ENCODE results near the gene HASPIN.
"Not testable (repeated sequence)": the region's sequence is repeated elsewhere in the genome, so short reads cannot be mapped to it uniquely, and the experiment has no call there.

Gene HASPIN

GRCh38 chr17:3732210-3732621 is 8.5 kb downstream of the HASPIN start:
- Histone ChIP-seq H2BK12ac (ENCODE audit: low read length) (no peak overlapping the region), H2BK5ac (ENCODE audit: low read length) (no peak overlapping the region), H3K9me3 (replicated peaks in 1 of 2; ENCODE audit: control insufficient read depth in 2 of 2, insufficient read depth in 1 of 2, low read depth in 1 of 2, low read length in 2 of 2) (no peaks in the 10 kb centered on the region), H3K27ac (replicated peaks; ENCODE audit: low read length) (no peak overlapping the region), H3K4me3 (ENCODE audit: low read length in 2 of 2) (no peak overlapping the region), H3K27me3 (ENCODE audit: control insufficient read depth in 3 of 3, insufficient read depth in 3 of 3, low read depth in 1 of 3, low read length in 3 of 3) (no peaks in the 10 kb centered on the region), H4K91ac (ENCODE audit: low read depth, low read length, poor library complexity) (no peak overlapping the region), H2BK120ac (ENCODE audit: low read depth, low read length) (peak overlapping the region; percentile 64), H3K9ac (ENCODE audit: low read depth, low read length, poor library complexity) (peak overlapping the region; percentile 34), H2AK5ac (ENCODE audit: low read depth, low read length) (no peak overlapping the region), H3K4me1 (ENCODE audit: control insufficient read depth in 2 of 2, insufficient read depth in 1 of 2, low read depth in 1 of 2, low read length in 2 of 2) (peaks cover 4 to 6% of the 10 kb centered on the region in 2 donors), H3K18ac (ENCODE audit: low read length) (no peak overlapping the region), H2AFZ (ENCODE audit: low read length) (peak overlapping the region; percentile 74), H3K36me3 (replicated peaks in 1 of 2; ENCODE audit: control insufficient read depth in 2 of 2, insufficient read depth in 2 of 2, low read length in 2 of 2) (peaks cover 9 to 16% of the 10 kb centered on the region in 2 donors), H3K79me1 (ENCODE audit: low read depth, low read length) (peaks cover 3% of the 10 kb centered on the region), H2BK15ac (ENCODE audit: low read length) (no peak overlapping the region), H4K8ac (ENCODE audit: low read depth, low read length) (no peak overlapping the region), H3K4ac (ENCODE audit: low read length) (no peak overlapping the region), H3K14ac (ENCODE audit: low read length) (no peak overlapping the region), H3K23ac (ENCODE audit: low read depth, low read length, poor library complexity) (no peak overlapping the region), H3K4me2 (ENCODE audit: insufficient read depth, low read length, poor library complexity, severe bottlenecking) (no peak overlapping the region)
- WGBS, 2 donors (ENCODE audit: extremely low coverage in 2 of 2, insufficient read length in 2 of 2, insufficient replicate concordance in 1 of 2) = no CpG with 5 or more reads among the region's 9 CpGs
- DNase-seq (ENCODE audit: low spot score) = no peak

DNA sequence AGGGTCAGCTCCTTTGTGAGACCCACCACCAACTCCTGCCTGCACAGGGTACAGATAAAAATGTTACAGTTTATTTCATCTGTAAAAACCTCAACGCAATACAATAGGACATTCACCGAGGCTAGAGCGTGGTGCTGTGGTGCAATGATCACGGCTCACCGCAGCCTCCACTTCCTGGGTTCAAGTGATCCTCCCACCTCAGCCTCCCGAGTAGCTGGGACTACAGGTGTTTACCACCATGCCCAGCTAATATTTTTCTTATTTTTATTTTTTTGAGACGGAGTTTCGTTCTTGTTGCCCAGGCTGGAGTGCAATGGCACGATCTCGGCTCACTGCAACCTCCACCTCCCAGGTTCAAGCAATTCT is 11.2 kb downstream of the HASPIN start:
- not testable (repeated sequence) for H3K4me3 ChIP-seq (ENCODE audit: low read length in 2 of 2); H2AFZ ChIP-seq (ENCODE audit: low read length); H3K27ac ChIP-seq (replicated peaks; ENCODE audit: low read length); H3K9me3 ChIP-seq (replicated peaks in 1 of 2; ENCODE audit: control insufficient read depth in 2 of 2, insufficient read depth in 1 of 2, low read depth in 1 of 2, low read length in 2 of 2); H3K36me3 ChIP-seq (replicated peaks in 1 of 2; ENCODE audit: control insufficient read depth in 2 of 2, insufficient read depth in 2 of 2, low read length in 2 of 2); H2BK12ac ChIP-seq (ENCODE audit: low read length); H2BK120ac ChIP-seq (ENCODE audit: low read depth, low read length); H3K27me3 ChIP-seq (ENCODE audit: control insufficient read depth in 3 of 3, insufficient read depth in 3 of 3, low read depth in 1 of 3, low read length in 3 of 3); H3K79me1 ChIP-seq (ENCODE audit: low read depth, low read length); H4K91ac ChIP-seq (ENCODE audit: low read depth, low read length, poor library complexity); H3K14ac ChIP-seq (ENCODE audit: low read length); H3K4me2 ChIP-seq (ENCODE audit: insufficient read depth, low read length, poor library complexity, severe bottlenecking); H3K23ac ChIP-seq (ENCODE audit: low read depth, low read length, poor library complexity); H2BK5ac ChIP-seq (ENCODE audit: low read length); H2AK5ac ChIP-seq (ENCODE audit: low read depth, low read length); H3K18ac ChIP-seq (ENCODE audit: low read length); H2BK15ac ChIP-seq (ENCODE audit: low read length); DNase-seq (ENCODE audit: low spot score); H3K4ac ChIP-seq (ENCODE audit: low read length); H3K9ac ChIP-seq (ENCODE audit: low read depth, low read length, poor library complexity); H4K8ac ChIP-seq (ENCODE audit: low read depth, low read length)
- H3K4me1 ChIP-seq (ENCODE audit: control insufficient read depth in 2 of 2, insufficient read depth in 1 of 2, low read depth in 1 of 2, low read length in 2 of 2) = peaks cover 10 to 16% of the 10 kb centered on the region in 2 donors
- no CpG with 5 or more reads among the region's 10 CpGs for WGBS, 2 donors (ENCODE audit: extremely low coverage in 2 of 2, insufficient read length in 2 of 2, insufficient replicate concordance in 1 of 2)

- Histone ChIP-seq H2BK120ac (ENCODE audit: low read depth, low read length) (no peak overlapping the region), H3K79me1 (ENCODE audit: low read depth, low read length) (no peaks in the 10 kb centered on the region), H3K4me3 (ENCODE audit: low read length in 2 of 2) (no peak overlapping the region), H3K4ac (ENCODE audit: low read length) (no peak overlapping the region), H3K9ac (ENCODE audit: low read depth, low read length, poor library complexity) (no peak overlapping the region), H3K4me1 (ENCODE audit: control insufficient read depth in 2 of 2, insufficient read depth in 1 of 2, low read depth in 1 of 2, low read length in 2 of 2) (peaks cover 10 to 14% of the 10 kb centered on the region in 2 donors), H4K8ac (ENCODE audit: low read depth, low read length) (no peak overlapping the region), H2AK5ac (ENCODE audit: low read depth, low read length) (no peak overlapping the region), H3K4me2 (ENCODE audit: insufficient read depth, low read length, poor library complexity, severe bottlenecking) (no peak overlapping the region), H3K23ac (ENCODE audit: low read depth, low read length, poor library complexity) (no peak overlapping the region), H3K27me3 (ENCODE audit: control insufficient read depth in 3 of 3, insufficient read depth in 3 of 3, low read depth in 1 of 3, low read length in 3 of 3) (peaks cover 0 to 5% (median 0%) of the 10 kb centered on the region in 3 experiments), H3K27ac (replicated peaks; ENCODE audit: low read length) (no peak overlapping the region), H2BK5ac (ENCODE audit: low read length) (no peak overlapping the region), H2BK15ac (ENCODE audit: low read length) (no peak overlapping the region), H3K14ac (ENCODE audit: low read length) (no peak overlapping the region), H2AFZ (ENCODE audit: low read length) (no peak overlapping the region), H3K9me3 (replicated peaks in 1 of 2; ENCODE audit: control insufficient read depth in 2 of 2, insufficient read depth in 1 of 2, low read depth in 1 of 2, low read length in 2 of 2) (no peaks in the 10 kb centered on the region), H2BK12ac (ENCODE audit: low read length) (no peak overlapping the region), H3K36me3 (replicated peaks in 1 of 2; ENCODE audit: control insufficient read depth in 2 of 2, insufficient read depth in 2 of 2, low read length in 2 of 2) (no peaks in the 10 kb centered on the region), H3K18ac (ENCODE audit: low read length) (no peak overlapping the region), H4K91ac (ENCODE audit: low read depth, low read length, poor library complexity) (no peak overlapping the region)
- no peak for DNase-seq (ENCODE audit: low spot score)
- WGBS, 2 donors (ENCODE audit: extremely low coverage in 2 of 2, insufficient read length in 2 of 2, insufficient replicate concordance in 1 of 2) = no CpG with 5 or more reads among the region's 8 CpGs
Observed at GRCh38 chr17:3735515-3735914, 11.8 kb downstream of the HASPIN start.

- H3K18ac ChIP-seq (ENCODE audit: low read length) = no peak overlapping the region
- no peak overlapping the region for H2BK5ac ChIP-seq (ENCODE audit: low read length)
- H3K4me3 ChIP-seq (ENCODE audit: low read length in 2 of 2) = peak overlapping the region in 1 of 2 donors; percentile 17
- no peak overlapping the region for H3K4ac ChIP-seq (ENCODE audit: low read length)
- WGBS, 2 donors (ENCODE audit: extremely low coverage in 2 of 2, insufficient read length in 2 of 2, insufficient replicate concordance in 1 of 2) = no CpG with 5 or more reads among the region's 16 CpGs
- H3K27ac ChIP-seq (replicated peaks; ENCODE audit: low read length) = no peak overlapping the region
- no peak for DNase-seq (ENCODE audit: low spot score)
- no peak overlapping the region for H3K9ac ChIP-seq (ENCODE audit: low read depth, low read length, poor library complexity)
- no peak overlapping the region for H4K91ac ChIP-seq (ENCODE audit: low read depth, low read length, poor library complexity)
- no peaks in the 10 kb centered on the region for H3K9me3 ChIP-seq (replicated peaks in 1 of 2; ENCODE audit: control insufficient read depth in 2 of 2, insufficient read depth in 1 of 2, low read depth in 1 of 2, low read length in 2 of 2)
- no peak overlapping the region for H2BK120ac ChIP-seq (ENCODE audit: low read depth, low read length)
- no peak overlapping the region for H3K23ac ChIP-seq (ENCODE audit: low read depth, low read length, poor library complexity)
- H3K27me3 ChIP-seq (ENCODE audit: control insufficient read depth in 3 of 3, insufficient read depth in 3 of 3, low read depth in 1 of 3, low read length in 3 of 3) = peaks cover 0 to 5% (median 0%) of the 10 kb centered on the region in 3 experiments
- H2BK12ac ChIP-seq (ENCODE audit: low read length) = no peak overlapping the region
- H3K14ac ChIP-seq (ENCODE audit: low read length) = no peak overlapping the region
- H3K4me2 ChIP-seq (ENCODE audit: insufficient read depth, low read length, poor library complexity, severe bottlenecking) = no peak overlapping the region
- no peak overlapping the region for H4K8ac ChIP-seq (ENCODE audit: low read depth, low read length)
- H2AK5ac ChIP-seq (ENCODE audit: low read depth, low read length) = no peak overlapping the region
- peaks cover 6 to 10% of the 10 kb centered on the region in 2 donors for H3K4me1 ChIP-seq (ENCODE audit: control insufficient read depth in 2 of 2, insufficient read depth in 1 of 2, low read depth in 1 of 2, low read length in 2 of 2)
- no peaks in the 10 kb centered on the region for H3K36me3 ChIP-seq (replicated peaks in 1 of 2; ENCODE audit: control insufficient read depth in 2 of 2, insufficient read depth in 2 of 2, low read length in 2 of 2)
- peak overlapping the region; percentile 4 for H2AFZ ChIP-seq (ENCODE audit: low read length)
- H3K79me1 ChIP-seq (ENCODE audit: low read depth, low read length) = no peaks in the 10 kb centered on the region
- no peak overlapping the region for H2BK15ac ChIP-seq (ENCODE audit: low read length)
Observed at GRCh38 chr17:3738562-3739295, 15.0 kb downstream of the HASPIN start.

All from neuronal stem cell (in vitro differentiated cells).